A673 (cell line): ENCODE data around the gene CHRNB4. TPM values are rescaled to one million over a fixed set of nuclear protein-coding genes. Genes with fewer than 3 reads are reported as not detected.
A peak's percentile ranks its signal among the peaks of the same experiment; 100 is the strongest.

Source experiments
- BruUV-seq: library from RNA; stranded (reverse); fragments of 400-500 nt; replicated peaks from 2 replicates; lab custom pipeline; 2021; lab: Mats Ljungman, UMichigan
- CTCF ChIA-PET: fragments of 300-600 bp; sonication (Branson Sonifier 250); formaldehyde crosslinking; loops from one replicate; lab custom pipeline; 2022; ENCODE audit warnings: antibody characterized with exemption; lab: Charles Lee
- POLR2A ChIA-PET: fragments of 300-600 bp; sonication (Branson Sonifier 250); formaldehyde crosslinking; loops from one replicate; lab custom pipeline; 2022; ENCODE audit warnings: antibody characterized with exemption; ENCODE audit not compliant: low non-redundant PET; lab: Charles Lee
- DNase-seq: peaks from one replicate; pipeline ENCODE4 v3.0.0-alpha.2; 2015; ENCODE audit warnings: low spot score
- H3K27ac ChIP-seq: fragments of 200-600 bp; sonication (generic); 2 replicates; pipeline ENCODE4 v1.5.1; 2016; ENCODE audit warnings: mixed run types, low read depth, mild to moderate bottlenecking, mixed read lengths, antibody characterized with exemption, low read length; ENCODE audit not compliant: poor library complexity, severe bottlenecking
- H3K27me3 ChIP-seq: fragments of 200-600 bp; sonication (generic); replicated peaks from 2 replicates; pipeline ENCODE4 v1.6.1; 2017; ENCODE audit warnings: mixed run types, low read depth, mild to moderate bottlenecking, mixed read lengths, antibody characterized with exemption, low read length; ENCODE audit not compliant: insufficient read depth, poor library complexity
- H3K36me3 ChIP-seq: fragments of 200-600 bp; sonication (generic); 2 replicates; pipeline ENCODE4 v1.6.1; 2016; ENCODE audit warnings: mixed run types, mild to moderate bottlenecking, mixed read lengths, antibody characterized with exemption, low read length; ENCODE audit not compliant: insufficient read depth, poor library complexity, severe bottlenecking
- H3K4me1 ChIP-seq: fragments of 200-600 bp; sonication (generic); 2 replicates; pipeline ENCODE4 v1.6.1; 2017; ENCODE audit warnings: mixed run types, mild to moderate bottlenecking, mixed read lengths, antibody characterized with exemption, low read length; ENCODE audit not compliant: insufficient read depth, poor library complexity, severe bottlenecking
- H3K4me3 ChIP-seq: fragments of 200-600 bp; sonication (generic); 2 replicates; pipeline ENCODE4 v1.5.1; 2016; ENCODE audit warnings: low read depth, mixed run types, mild to moderate bottlenecking, mixed read lengths, low read length; ENCODE audit not compliant: poor library complexity, severe bottlenecking
- H3K9me3 ChIP-seq: fragments of 200-600 bp; sonication (generic); 2 replicates; pipeline ENCODE4 v1.6.1; 2016; ENCODE audit warnings: mixed run types, low read depth, mild to moderate bottlenecking, mixed read lengths, antibody characterized with exemption, low read length; ENCODE audit not compliant: poor library complexity, severe bottlenecking
- EZH2 ChIP-seq: fragments of 200-600 bp; sonication (generic); IDR thresholded peaks from 2 replicates; pipeline ENCODE4 v1.6.1; 2017; ENCODE audit warnings: borderline replicate concordance, low read depth, mild to moderate bottlenecking, mixed read lengths, antibody characterized with exemption, low read length; ENCODE audit not compliant: poor library complexity, severe bottlenecking
- intact Hi-C: fragments of 100-400 bp; cut with micrococcal nuclease; formaldehyde crosslinking; loops from one replicate; pipeline ENCODE4 v1.10.0; 2022; ENCODE audit not compliant: unreplicated experiment
- total RNA-seq: library from RNA; stranded (reverse); gene quantifications from 2 replicates; pipeline ENCODE4 v1.2.3, GENCODE V29; 2021
- TF ChIP-seq, protein P1 (sequence below): fragments of 300-800, 200-600 bp; sonication (generic); conservative IDR thresholded peaks from 2 replicates; pipeline ENCODE4 v1.5.1; 2017; ENCODE audit warnings: low read depth, mild to moderate bottlenecking, antibody characterized with exemption, low read length, moderate library complexity, mixed read lengths

Gene CHRNB4
- total RNA-seq, 1 experiment from 2014 or later = not detected

DNA sequence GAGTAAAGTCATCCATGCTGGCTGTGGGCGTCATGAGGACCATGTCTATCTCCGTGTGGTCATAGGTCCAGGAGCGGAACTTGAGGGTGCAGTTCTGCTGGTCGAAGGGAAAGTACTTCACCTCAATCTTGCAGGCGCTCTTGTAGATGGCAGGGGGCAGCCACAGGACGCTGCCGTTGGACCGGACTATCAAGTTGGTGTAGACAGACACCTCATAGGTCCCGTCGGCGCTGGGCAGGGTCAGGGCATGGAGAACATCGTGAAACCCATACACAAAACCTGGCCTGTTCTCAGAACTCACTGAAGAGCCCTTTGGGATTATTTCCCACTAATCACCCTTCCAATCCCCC is 11.3 kb downstream of the CHRNB4 start:
- Histone ChIP-seq H3K4me3 (no peak overlapping the region), H3K27me3 (peaks cover 86% of the 10 kb centered on the region), H3K9me3 (peaks cover 8% of the 10 kb centered on the region), H3K27ac (no peak overlapping the region), H3K4me1 (no peaks in the 10 kb centered on the region), H3K36me3 (no peaks in the 10 kb centered on the region)
- TF ChIP-seq, protein P1, sequence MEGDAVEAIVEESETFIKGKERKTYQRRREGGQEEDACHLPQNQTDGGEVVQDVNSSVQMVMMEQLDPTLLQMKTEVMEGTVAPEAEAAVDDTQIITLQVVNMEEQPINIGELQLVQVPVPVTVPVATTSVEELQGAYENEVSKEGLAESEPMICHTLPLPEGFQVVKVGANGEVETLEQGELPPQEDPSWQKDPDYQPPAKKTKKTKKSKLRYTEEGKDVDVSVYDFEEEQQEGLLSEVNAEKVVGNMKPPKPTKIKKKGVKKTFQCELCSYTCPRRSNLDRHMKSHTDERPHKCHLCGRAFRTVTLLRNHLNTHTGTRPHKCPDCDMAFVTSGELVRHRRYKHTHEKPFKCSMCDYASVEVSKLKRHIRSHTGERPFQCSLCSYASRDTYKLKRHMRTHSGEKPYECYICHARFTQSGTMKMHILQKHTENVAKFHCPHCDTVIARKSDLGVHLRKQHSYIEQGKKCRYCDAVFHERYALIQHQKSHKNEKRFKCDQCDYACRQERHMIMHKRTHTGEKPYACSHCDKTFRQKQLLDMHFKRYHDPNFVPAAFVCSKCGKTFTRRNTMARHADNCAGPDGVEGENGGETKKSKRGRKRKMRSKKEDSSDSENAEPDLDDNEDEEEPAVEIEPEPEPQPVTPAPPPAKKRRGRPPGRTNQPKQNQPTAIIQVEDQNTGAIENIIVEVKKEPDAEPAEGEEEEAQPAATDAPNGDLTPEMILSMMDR = no peak
- no peak for TF ChIP-seq EZH2
- no peak for DNase-seq
- CTCF ChIA-PET = no interaction called here
- BruUV-seq = no TSS peak
- intact Hi-C loops = no loop called here
- POLR2A ChIA-PET = interaction anchor here (0.6 kb wide), 1 partner anchor 71 kb away, joined by 4 read pairs; no protein-coding TSS in a partner anchor

- ChIA-PET CTCF (no interaction called here), POLR2A (interaction anchor here (0.6 kb wide), 1 partner anchor 72 kb away, joined by 4 read pairs; no protein-coding TSS in a partner anchor)
- Histone ChIP-seq H3K36me3 (no peaks in the 10 kb centered on the region), H3K27me3 (peaks cover 86% of the 10 kb centered on the region), H3K4me3 (no peak overlapping the region), H3K9me3 (peaks cover 8% of the 10 kb centered on the region), H3K4me1 (no peaks in the 10 kb centered on the region), H3K27ac (no peak overlapping the region)
- intact Hi-C loops = no loop called here
- peak; percentile 16 for TF ChIP-seq EZH2
- TF ChIP-seq, protein P1 = no peak
- no TSS peak for BruUV-seq
- no peak for DNase-seq
Observed at GRCh38 chr15:78629031-78629715, 11.8 kb downstream of the CHRNB4 start.

- POLR2A ChIA-PET = no interaction called here
- no peak overlapping the region for H3K4me3 ChIP-seq
- no peaks in the 10 kb centered on the region for H3K4me1 ChIP-seq
- CTCF ChIA-PET = no interaction called here
- H3K36me3 ChIP-seq = no peaks in the 10 kb centered on the region
- peaks cover 86% of the 10 kb centered on the region for H3K27me3 ChIP-seq
- BruUV-seq = no TSS peak
- peaks cover 4% of the 10 kb centered on the region for H3K9me3 ChIP-seq
- no peak overlapping the region for H3K27ac ChIP-seq
- TF ChIP-seq, protein P1 = no peak
- TF ChIP-seq EZH2 = no peak
- intact Hi-C loops = no loop called here
- DNase-seq = no peak
Observed at GRCh38 chr15:78628227-78628626, 12.8 kb downstream of the CHRNB4 start.
